KMS-11 (cell line): ENCODE results near the gene USP11.

Experiments
- H2AFZ ChIP-seq: fragments of 200-600 bp; sonication (generic); 2 replicates; pipeline ENCODE4 v1.6.1; 2016; ENCODE audit warnings: antibody characterized with exemption, mixed run types, low read depth
- H3K27ac ChIP-seq: fragments of 200-600 bp; sonication (generic); 2 replicates; pipeline ENCODE4 v1.6.1; 2016; ENCODE audit warnings: mild to moderate bottlenecking, mixed run types
- H3K27me3 ChIP-seq: fragments of 200-600 bp; sonication (generic); 2 replicates; pipeline ENCODE4 v1.6.1; 2017; ENCODE audit warnings: mild to moderate bottlenecking, low read depth, mixed run types, moderate library complexity; ENCODE audit not compliant: insufficient read depth
- H3K36me3 ChIP-seq: fragments of 200-600 bp; sonication (generic); 2 replicates; pipeline ENCODE4 v1.6.1; 2017; ENCODE audit warnings: mild to moderate bottlenecking, mixed run types; ENCODE audit not compliant: insufficient read depth
- H3K4me1 ChIP-seq: fragments of 200-600 bp; sonication (generic); 2 replicates; pipeline ENCODE4 v1.6.1; 2016; ENCODE audit warnings: mild to moderate bottlenecking, low read depth, mixed run types; ENCODE audit not compliant: poor library complexity, severe bottlenecking
- H3K4me2 ChIP-seq: fragments of 200-600 bp; sonication (generic); 2 replicates; pipeline ENCODE4 v1.7.0; 2016; ENCODE audit warnings: mild to moderate bottlenecking, mixed run types
- H3K4me3 ChIP-seq: fragments of 200-600 bp; sonication (generic); IDR thresholded peaks from 2 replicates; pipeline ENCODE4 v1.6.1; 2017; ENCODE audit warnings: low read depth, low read length, mixed read lengths; ENCODE audit not compliant: insufficient read depth
- H3K79me2 ChIP-seq: fragments of 200-600 bp; sonication (generic); 2 replicates; pipeline ENCODE4 v1.6.1; 2016; ENCODE audit warnings: low read depth, mixed run types; ENCODE audit not compliant: insufficient read depth
- H3K9ac ChIP-seq: fragments of 200-600 bp; sonication (generic); 2 replicates; pipeline ENCODE4 v1.6.1; 2016; ENCODE audit warnings: mild to moderate bottlenecking, mixed run types
- H4K20me1 ChIP-seq: fragments of 200-600 bp; sonication (generic); 2 replicates; pipeline ENCODE4 v1.6.1; 2016; ENCODE audit warnings: mild to moderate bottlenecking, mixed run types; ENCODE audit not compliant: insufficient read depth
- CTCF ChIP-seq: fragments of 200-600 bp; sonication (generic); conservative IDR thresholded peaks from 2 replicates; pipeline ENCODE4 v1.6.1; 2017; ENCODE audit warnings: low read depth, mild to moderate bottlenecking, antibody characterized with exemption, low read length, moderate library complexity, mixed read lengths

USP11 gene

GRCh38 chrX:47218920-47219815 lies 13.6 kb upstream of the USP11 start:
- H2AFZ ChIP-seq = 0 out of 2 replicates have a peak overlapping the region, but pooled peaks have one; percentile 64
- no peaks in the 10 kb centered on the region for H3K27me3 ChIP-seq
- peak overlapping the region; percentile 95 for H3K9ac ChIP-seq
- TF ChIP-seq CTCF = no peak
- no peak overlapping the region for H3K4me3 ChIP-seq
- H3K4me1 ChIP-seq = peaks cover 15% of the 10 kb centered on the region
- peak overlapping the region; percentile 92 for H3K27ac ChIP-seq
- H3K4me2 ChIP-seq = peak overlapping the region; percentile 68
- peaks cover 32% of the 10 kb centered on the region for H3K79me2 ChIP-seq
- no peaks in the 10 kb centered on the region for H4K20me1 ChIP-seq
- no peaks in the 10 kb centered on the region for H3K36me3 ChIP-seq

DNA sequence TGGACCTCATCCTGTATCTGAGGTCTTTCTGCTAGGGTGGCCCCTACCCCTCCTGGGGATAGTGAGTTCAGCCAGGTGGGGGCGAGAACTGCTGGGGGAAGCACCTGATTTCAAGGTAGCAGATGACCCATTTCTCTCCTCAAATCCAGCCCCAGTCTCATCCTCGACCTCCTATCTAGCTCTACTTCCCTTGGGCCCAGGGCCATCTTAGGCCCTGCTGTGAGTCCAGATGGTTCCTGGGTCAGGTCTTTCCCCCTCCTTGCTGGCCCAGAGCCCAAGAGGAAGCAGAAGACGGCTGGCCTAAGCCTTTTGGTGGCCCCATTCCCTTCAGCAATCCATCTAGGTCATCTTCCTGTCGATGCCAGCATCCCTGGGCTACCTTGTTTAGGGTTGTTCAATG lies 11.1 kb upstream of the USP11 start:
- Histone ChIP-seq H3K4me1 (peaks cover 12% of the 10 kb centered on the region), H3K9ac (no peak overlapping the region), H3K79me2 (peaks cover 32% of the 10 kb centered on the region), H3K36me3 (no peaks in the 10 kb centered on the region), H3K4me3 (no peak overlapping the region), H3K27me3 (no peaks in the 10 kb centered on the region), H2AFZ (no peak overlapping the region), H4K20me1 (no peaks in the 10 kb centered on the region), H3K27ac (no peak overlapping the region), H3K4me2 (no peak overlapping the region)
- no peak for TF ChIP-seq CTCF

DNA sequence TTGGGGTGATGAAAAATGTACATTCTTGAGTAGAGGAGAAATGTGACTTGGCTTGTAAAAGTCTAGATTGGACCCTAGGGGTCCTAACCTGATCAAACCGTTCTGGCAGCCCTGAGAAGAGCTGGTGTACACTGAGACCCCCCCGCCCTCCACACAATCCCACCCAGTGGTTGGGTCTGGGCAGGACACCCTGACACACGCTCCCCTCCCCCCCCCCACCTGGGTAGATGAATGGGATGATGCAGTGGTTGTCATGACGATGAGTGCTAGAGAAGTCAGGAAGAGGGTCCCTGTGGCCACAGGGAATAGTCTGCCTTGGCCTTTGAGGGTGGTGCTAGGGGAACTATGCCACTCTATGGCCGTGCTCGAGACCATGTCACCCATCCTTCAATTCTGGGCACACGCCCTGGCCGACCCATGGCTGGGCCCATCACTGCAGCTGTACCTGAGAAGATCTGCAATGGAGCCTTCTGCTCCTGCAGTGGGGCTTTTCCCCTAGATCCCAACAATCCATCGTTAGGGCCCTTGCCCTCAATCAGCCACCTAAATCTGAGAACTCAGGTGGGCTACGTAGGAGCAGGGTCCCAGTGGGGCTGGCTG lies 10.0 kb upstream of the USP11 start:
- Histone ChIP-seq H3K27ac (no peak overlapping the region), H4K20me1 (no peaks in the 10 kb centered on the region), H3K4me1 (peaks cover 7% of the 10 kb centered on the region), H3K9ac (no peak overlapping the region), H3K36me3 (no peaks in the 10 kb centered on the region), H3K4me3 (no peak overlapping the region), H3K27me3 (no peaks in the 10 kb centered on the region), H2AFZ (no peak overlapping the region), H3K4me2 (no peak overlapping the region), H3K79me2 (peaks cover 32% of the 10 kb centered on the region)
- TF ChIP-seq CTCF = no peak

GRCh38 chrX:47223476-47224250 lies 9.1 kb upstream of the USP11 start:
- Histone ChIP-seq H4K20me1 (no peaks in the 10 kb centered on the region), H3K79me2 (peaks cover 30% of the 10 kb centered on the region), H3K27me3 (no peaks in the 10 kb centered on the region), H3K9ac (no peak overlapping the region), H2AFZ (no peak overlapping the region), H3K27ac (no peak overlapping the region), H3K36me3 (no peaks in the 10 kb centered on the region), H3K4me2 (no peak overlapping the region), H3K4me3 (no peak overlapping the region), H3K4me1 (peaks cover 7% of the 10 kb centered on the region)
- TF ChIP-seq CTCF = no peak
